Activated naive CD4-positive, alpha-beta T cell treated with anti-CD3 and anti-CD28 coated beads, Interleukin-2, amount 10 ng/mL, durations not matched to agents 7 days and 5 days (primary cell): ENCODE results near the gene IL12B.
"Not testable (repeated sequence)": the region's sequence is repeated elsewhere in the genome, so short reads cannot be mapped to it uniquely, and the experiment has no call there.

ENCODE experiments used
- CTCF ChIA-PET: fragments of 350-600 bp; sonication (Branson Sonifier 250); formaldehyde crosslinking; loops from one replicate; lab custom pipeline; 2021; ENCODE audit warnings: antibody characterized with exemption; lab: Charles Lee
- DNase-seq: peaks from one replicate; pipeline ENCODE4 v3.0.0-alpha.2; 2020
- H3K27ac Mint-ChIP-seq: one replicate; pipeline ENCODE4 v1.8.0; 2021; ENCODE audit warnings: mild to moderate bottlenecking, moderate library complexity, mixed read lengths
- H3K27me3 Mint-ChIP-seq: one replicate; pipeline ENCODE4 v1.8.0; 2021; ENCODE audit warnings: mild to moderate bottlenecking, mixed read lengths
- H3K36me3 Mint-ChIP-seq: one replicate; pipeline ENCODE4 v1.8.0; 2021; ENCODE audit warnings: mixed read lengths
- H3K4me1 Mint-ChIP-seq: one replicate; pipeline ENCODE4 v1.8.0; 2021; ENCODE audit warnings: mixed read lengths
- H3K4me3 Mint-ChIP-seq: one replicate; pipeline ENCODE4 v1.8.0; 2021; ENCODE audit warnings: mild to moderate bottlenecking, moderate library complexity, mixed read lengths
- H3K9me3 Mint-ChIP-seq: one replicate; pipeline ENCODE4 v1.8.0; 2021; ENCODE audit warnings: mixed read lengths

The IL12B gene

DNA sequence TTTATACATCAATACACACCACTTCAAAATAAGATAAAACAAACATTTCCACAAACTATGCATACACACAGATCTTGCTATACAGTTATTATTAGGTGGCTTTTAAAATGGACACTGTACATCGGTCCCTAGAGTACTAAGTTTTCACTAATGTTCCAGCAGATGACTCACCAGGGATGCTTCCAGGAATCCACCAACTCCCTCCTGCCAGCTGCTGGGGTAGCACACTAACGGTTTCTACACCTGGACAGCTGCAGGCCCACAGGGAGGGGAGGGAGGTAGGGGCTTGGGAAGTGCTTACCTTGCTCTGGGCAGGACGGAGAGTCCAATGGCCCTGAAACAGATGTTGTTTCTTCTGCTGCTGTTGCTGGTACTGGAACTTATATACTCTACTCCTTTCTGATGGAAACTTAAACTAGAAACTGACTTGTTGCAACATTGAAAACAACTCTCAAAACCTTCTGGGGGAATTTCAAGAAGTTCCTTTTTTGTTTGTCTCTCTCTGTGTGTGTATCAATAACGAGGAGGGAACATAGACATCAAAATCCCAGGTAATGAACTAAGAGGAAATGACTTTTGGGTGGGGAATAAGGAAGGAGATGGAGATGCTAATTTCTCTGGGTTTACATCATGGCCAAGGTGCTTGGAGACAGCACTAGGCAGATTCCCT lies at the start of gene IL12B:
Gene IL12B (minus strand): TSS at position 357 of the 670 bp plus-strand sequence. CDS start 3,705 bp downstream, outside the sequence.
- H3K36me3 Mint-ChIP-seq: peaks cover 1% of the 10 kb centered on the region
- peaks cover 6% of the 10 kb centered on the region for H3K9me3 Mint-ChIP-seq
- CTCF ChIA-PET: interaction anchor here (0.7 to 1.1 kb wide), 2 partner anchors 11 to 13 kb away, joined by 3 to 5 read pairs; no protein-coding TSS in a partner anchor
- peaks cover 39% of the 10 kb centered on the region for H3K27me3 Mint-ChIP-seq
- H3K4me1 Mint-ChIP-seq: peaks cover 42% of the 10 kb centered on the region
- no peak for DNase-seq
- no peak within 1 kb of the TSS for H3K27ac Mint-ChIP-seq
- peak within 1 kb of the TSS; percentile 67 for H3K4me3 Mint-ChIP-seq

GRCh38 chr5:159377653-159378052 lies 47.4 kb upstream of the IL12B start:
- H3K36me3 Mint-ChIP-seq: peaks cover 34% of the 10 kb centered on the region
- no peak overlapping the region for H3K27ac Mint-ChIP-seq
- CTCF ChIA-PET: no interaction called here
- no peak overlapping the region for H3K4me3 Mint-ChIP-seq
- peaks cover 43% of the 10 kb centered on the region for H3K27me3 Mint-ChIP-seq
- H3K9me3 Mint-ChIP-seq: peaks cover 56% of the 10 kb centered on the region
- H3K4me1 Mint-ChIP-seq: no peaks in the 10 kb centered on the region
- DNase-seq: no peak

DNA sequence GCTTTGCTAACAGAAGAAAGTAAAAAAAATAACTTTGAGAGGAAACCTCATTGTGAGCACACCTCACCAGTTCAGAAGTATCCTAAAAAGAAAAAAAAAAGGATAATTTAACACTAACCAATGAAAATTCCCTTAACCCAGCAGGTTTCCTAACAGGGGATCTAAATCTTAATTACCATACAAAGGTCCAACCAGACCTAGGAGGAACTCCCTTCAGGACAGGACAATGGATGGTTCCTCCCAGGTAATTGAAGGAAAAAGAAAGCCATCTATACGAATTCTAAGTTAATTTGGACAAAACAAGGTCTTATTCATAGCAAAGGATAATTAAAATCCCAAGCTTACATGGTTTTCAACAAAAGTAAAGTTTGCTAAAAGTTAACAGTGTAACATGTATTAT lies 37.6 kb upstream of the IL12B start:
- H3K9me3 Mint-ChIP-seq, CTCF ChIA-PET, H3K4me1 Mint-ChIP-seq, H3K4me3 Mint-ChIP-seq, H3K36me3 Mint-ChIP-seq, H3K27ac Mint-ChIP-seq, DNase-seq: not testable (repeated sequence)
- peaks cover 18% of the 10 kb centered on the region for H3K27me3 Mint-ChIP-seq

- H3K4me1 Mint-ChIP-seq, H3K36me3 Mint-ChIP-seq, H3K4me3 Mint-ChIP-seq, DNase-seq, CTCF ChIA-PET, H3K9me3 Mint-ChIP-seq, H3K27ac Mint-ChIP-seq: not testable (repeated sequence)
- H3K27me3 Mint-ChIP-seq: peaks cover 18% of the 10 kb centered on the region
Measured at GRCh38 chr5:159366776-159367175, 36.5 kb upstream of the IL12B start.

DNA sequence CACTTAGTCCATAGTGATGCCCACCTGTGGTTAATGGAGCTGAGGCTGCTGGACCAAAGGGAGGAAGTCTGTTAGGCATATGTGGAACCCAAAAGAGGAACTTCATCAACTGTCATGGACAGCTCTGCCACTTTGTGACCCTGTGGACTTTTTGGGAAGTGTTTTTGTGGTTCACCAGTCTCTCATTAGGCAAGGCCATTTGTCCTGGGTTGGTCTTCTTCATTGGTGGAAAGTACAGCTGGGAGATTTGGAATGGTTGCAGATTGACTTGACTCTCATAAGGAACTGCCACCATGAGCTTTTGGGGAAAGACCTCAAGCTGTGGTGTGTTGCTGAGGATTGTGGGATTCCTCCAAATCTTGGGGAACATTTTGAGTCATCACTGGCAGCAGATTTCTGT lies 31.9 kb upstream of the IL12B start:
- no peak overlapping the region for H3K4me3 Mint-ChIP-seq
- CTCF ChIA-PET: no interaction called here
- H3K36me3 Mint-ChIP-seq: peaks cover 12% of the 10 kb centered on the region
- H3K9me3 Mint-ChIP-seq: peaks cover 2% of the 10 kb centered on the region
- peaks cover 18% of the 10 kb centered on the region for H3K4me1 Mint-ChIP-seq
- no peak for DNase-seq
- H3K27ac Mint-ChIP-seq: no peak overlapping the region
- peaks cover 9% of the 10 kb centered on the region for H3K27me3 Mint-ChIP-seq

GRCh38 chr5:159359871-159360270 lies 29.6 kb upstream of the IL12B start:
- not testable (repeated sequence) for H3K4me3 Mint-ChIP-seq, H3K27ac Mint-ChIP-seq, H3K36me3 Mint-ChIP-seq, H3K27me3 Mint-ChIP-seq, H3K9me3 Mint-ChIP-seq, DNase-seq
- H3K4me1 Mint-ChIP-seq: peaks cover 13% of the 10 kb centered on the region
- CTCF ChIA-PET: interaction anchor here (0.6 kb wide), 2 partner anchors 258 to 334 kb away, joined by 3 to 4 read pairs; no protein-coding TSS in a partner anchor

- no peak overlapping the region for H3K4me3 Mint-ChIP-seq
- peaks cover 13% of the 10 kb centered on the region for H3K4me1 Mint-ChIP-seq
- H3K27me3 Mint-ChIP-seq: peaks cover 10% of the 10 kb centered on the region
- no peak overlapping the region for H3K27ac Mint-ChIP-seq
- no peak for DNase-seq
- peaks cover 2% of the 10 kb centered on the region for H3K9me3 Mint-ChIP-seq
- H3K36me3 Mint-ChIP-seq: peaks cover 8% of the 10 kb centered on the region
- CTCF ChIA-PET: interaction anchor here (0.6 kb wide), 1 partner anchor 333 kb away, joined by 4 read pairs; no protein-coding TSS in a partner anchor
Measured at GRCh38 chr5:159359408-159359807, 29.1 kb upstream of the IL12B start.

DNA sequence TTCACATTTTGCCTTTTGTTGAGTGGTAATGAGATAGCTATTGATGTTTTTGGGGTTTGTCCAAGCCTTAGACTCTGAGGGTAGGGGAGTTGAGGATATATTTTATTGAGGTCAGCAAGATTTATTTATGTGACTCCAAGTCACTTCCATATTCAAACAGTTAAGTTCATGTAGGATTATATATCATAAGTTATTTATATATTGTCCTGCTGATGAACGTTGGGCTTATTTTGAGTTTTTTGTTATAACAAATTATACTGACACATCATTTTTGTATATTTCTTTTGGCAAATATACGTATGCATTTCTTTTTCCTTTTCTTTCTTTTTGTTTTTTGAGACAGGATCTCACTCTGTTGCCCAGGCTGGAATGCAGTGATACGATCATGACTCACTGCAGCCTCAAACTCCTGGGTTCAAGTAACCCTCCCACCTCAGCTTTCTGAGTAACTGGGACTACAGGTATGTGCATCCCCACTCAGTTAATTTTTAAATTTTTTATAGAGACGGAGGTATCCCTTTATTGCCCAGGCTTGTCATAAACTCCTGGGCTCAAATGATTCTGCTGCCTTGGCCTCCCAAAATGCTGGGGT lies 23.5 kb upstream of the IL12B start:
- H3K27ac Mint-ChIP-seq: no peak overlapping the region
- H3K36me3 Mint-ChIP-seq: peaks cover 10% of the 10 kb centered on the region
- CTCF ChIA-PET: no interaction called here
- peaks cover 6% of the 10 kb centered on the region for H3K4me1 Mint-ChIP-seq
- peaks cover 37% of the 10 kb centered on the region for H3K27me3 Mint-ChIP-seq
- DNase-seq: no peak
- peaks cover 4% of the 10 kb centered on the region for H3K9me3 Mint-ChIP-seq
- no peak overlapping the region for H3K4me3 Mint-ChIP-seq

DNA sequence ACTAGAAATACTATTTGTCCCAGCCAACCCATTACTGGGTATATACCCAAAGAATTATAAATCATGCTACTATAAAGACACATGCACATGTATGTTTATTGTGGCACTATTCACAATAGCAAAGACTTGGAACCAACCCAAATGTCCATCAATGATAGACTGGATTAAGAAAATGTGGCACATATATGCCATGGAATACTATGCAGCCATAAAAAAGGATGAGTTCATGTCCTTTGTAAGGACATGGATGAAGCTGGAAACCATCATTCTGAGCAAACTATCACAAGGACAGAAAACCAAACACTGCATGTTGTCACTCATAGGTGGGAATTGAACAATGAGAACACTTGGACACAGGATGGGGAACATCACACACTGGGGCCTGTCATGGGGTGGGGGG lies 20.4 kb upstream of the IL12B start:
- H3K36me3 Mint-ChIP-seq, H3K4me1 Mint-ChIP-seq, H3K4me3 Mint-ChIP-seq, H3K27ac Mint-ChIP-seq, H3K9me3 Mint-ChIP-seq, DNase-seq, CTCF ChIA-PET: not testable (repeated sequence)
- peaks cover 42% of the 10 kb centered on the region for H3K27me3 Mint-ChIP-seq

- CTCF ChIA-PET, H3K4me3 Mint-ChIP-seq, H3K36me3 Mint-ChIP-seq, DNase-seq, H3K9me3 Mint-ChIP-seq, H3K4me1 Mint-ChIP-seq, H3K27ac Mint-ChIP-seq: not testable (repeated sequence)
- peaks cover 46% of the 10 kb centered on the region for H3K27me3 Mint-ChIP-seq
Measured at GRCh38 chr5:159350216-159350615, 19.9 kb upstream of the IL12B start.

DNA sequence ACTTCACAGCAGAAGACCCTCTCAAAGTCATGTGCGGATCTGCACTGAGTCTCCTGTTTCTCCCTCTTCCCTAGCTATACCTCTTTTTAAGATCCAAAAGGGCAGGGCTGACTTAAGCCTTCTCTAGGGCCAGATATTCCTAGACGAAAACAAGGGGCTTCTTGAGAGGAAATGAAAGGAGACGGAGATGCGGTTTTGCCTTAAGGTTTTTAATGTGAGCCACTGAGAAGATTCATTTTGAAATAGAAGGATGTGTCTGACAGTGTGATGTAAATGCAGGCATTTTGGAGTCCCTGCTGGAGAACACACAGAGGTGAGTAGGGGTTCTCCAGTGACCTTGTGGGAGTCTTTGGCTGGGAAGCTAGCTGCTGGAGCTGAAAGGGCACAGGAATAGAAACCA lies 15.6 kb upstream of the IL12B start:
- peaks cover 28% of the 10 kb centered on the region for H3K27me3 Mint-ChIP-seq
- peaks cover 27% of the 10 kb centered on the region for H3K36me3 Mint-ChIP-seq
- peaks cover 29% of the 10 kb centered on the region for H3K9me3 Mint-ChIP-seq
- CTCF ChIA-PET: interaction anchor here (1.3 kb wide), 1 partner anchor 12 kb away, joined by 4 read pairs; no protein-coding TSS in a partner anchor
- no peak overlapping the region for H3K27ac Mint-ChIP-seq
- H3K4me3 Mint-ChIP-seq: no peak overlapping the region
- DNase-seq: no peak
- peaks cover 37% of the 10 kb centered on the region for H3K4me1 Mint-ChIP-seq

DNA sequence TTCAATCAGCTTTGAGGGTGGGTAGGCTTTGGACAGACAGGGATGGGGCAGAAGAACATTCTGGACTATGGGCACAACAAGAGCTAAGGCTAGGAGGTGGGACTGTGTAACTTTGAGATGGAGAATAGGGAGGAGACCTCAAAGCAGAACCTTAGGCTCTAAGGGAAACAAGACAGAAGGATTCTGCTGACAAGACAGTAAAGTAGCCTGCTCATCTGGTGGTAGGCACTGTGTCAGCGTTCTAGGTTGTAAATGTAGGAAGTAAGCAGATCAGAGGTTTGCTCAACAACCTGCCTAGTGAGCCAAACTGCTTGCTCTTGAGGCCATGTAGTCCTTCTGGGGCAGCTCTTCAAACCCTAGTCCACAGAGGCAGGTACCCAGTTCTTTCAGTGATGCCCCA lies 15.0 kb upstream of the IL12B start:
- peaks cover 30% of the 10 kb centered on the region for H3K36me3 Mint-ChIP-seq
- no peak overlapping the region for H3K27ac Mint-ChIP-seq
- H3K27me3 Mint-ChIP-seq: peaks cover 27% of the 10 kb centered on the region
- H3K4me1 Mint-ChIP-seq: peaks cover 41% of the 10 kb centered on the region
- no peak overlapping the region for H3K4me3 Mint-ChIP-seq
- peaks cover 32% of the 10 kb centered on the region for H3K9me3 Mint-ChIP-seq
- CTCF ChIA-PET: interaction anchor here (1.3 kb wide), 1 partner anchor 11 kb away, joined by 4 read pairs; no protein-coding TSS in a partner anchor
- DNase-seq: no peak

DNA sequence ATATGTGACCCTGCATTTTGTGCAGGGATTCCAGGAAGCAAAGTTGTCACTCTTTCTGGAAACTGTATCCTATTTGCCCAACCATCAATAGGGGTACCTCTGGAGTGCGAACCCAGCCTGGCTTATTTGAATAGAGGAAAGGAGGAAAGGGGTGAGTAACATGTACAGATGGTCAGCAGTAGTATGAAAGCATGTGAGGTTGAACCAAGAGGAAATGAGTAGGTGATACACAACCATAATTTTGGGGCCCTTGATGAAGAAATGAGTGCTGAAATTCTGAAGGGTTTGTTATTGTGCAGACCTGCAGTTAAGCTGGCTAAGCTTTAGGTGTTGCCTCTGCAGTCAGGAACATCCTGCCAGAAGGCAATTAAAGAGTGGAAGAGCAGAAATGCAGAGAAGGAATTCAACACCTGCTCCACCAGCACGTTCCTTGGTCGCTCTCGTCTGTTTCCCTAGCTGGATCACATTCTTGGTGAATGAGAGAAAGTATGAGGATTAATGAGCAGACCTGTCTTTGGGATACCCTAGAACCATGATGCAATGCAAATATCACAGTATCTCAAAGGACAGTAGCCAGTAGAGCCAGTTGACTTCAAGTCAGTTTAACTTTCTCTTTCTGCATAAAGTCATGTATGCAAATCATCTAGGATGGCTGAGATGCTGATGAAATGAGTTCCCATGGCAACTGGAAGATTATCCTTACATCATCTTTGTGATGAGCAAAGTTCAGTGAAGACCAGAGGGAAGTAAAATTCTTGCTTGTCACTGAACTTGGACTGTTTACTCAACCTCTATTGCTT lies 13.2 kb upstream of the IL12B start:
- Mint-ChIP-seq H3K27me3 (peaks cover 24% of the 10 kb centered on the region), H3K36me3 (peaks cover 34% of the 10 kb centered on the region), H3K4me1 (peaks cover 52% of the 10 kb centered on the region), H3K9me3 (peaks cover 33% of the 10 kb centered on the region), H3K4me3 (no peak overlapping the region), H3K27ac (no peak overlapping the region)
- DNase-seq: no peak
- CTCF ChIA-PET: no interaction called here

DNA sequence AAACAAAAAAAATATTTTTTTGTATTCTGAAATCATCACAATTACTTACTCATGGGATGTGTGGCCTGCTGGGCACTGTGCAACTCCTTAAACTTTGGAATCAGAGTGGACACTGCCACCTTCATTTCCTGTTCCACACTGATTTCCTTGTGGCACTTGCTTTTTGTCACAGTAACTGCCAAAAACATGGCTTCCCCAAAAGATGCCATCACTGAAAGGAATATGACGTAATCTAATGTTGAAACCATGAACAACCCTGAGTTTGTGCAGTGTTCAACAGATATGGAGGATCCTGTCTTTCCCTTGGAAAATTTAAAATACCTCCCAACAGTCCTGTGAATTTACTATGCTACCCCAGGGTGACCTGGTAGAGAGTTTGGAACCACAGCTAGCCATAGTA lies 12.6 kb upstream of the IL12B start:
- peaks cover 59% of the 10 kb centered on the region for H3K4me1 Mint-ChIP-seq
- peaks cover 38% of the 10 kb centered on the region for H3K36me3 Mint-ChIP-seq
- no peak for DNase-seq
- CTCF ChIA-PET: no interaction called here
- no peak overlapping the region for H3K27ac Mint-ChIP-seq
- peaks cover 33% of the 10 kb centered on the region for H3K9me3 Mint-ChIP-seq
- H3K27me3 Mint-ChIP-seq: peaks cover 24% of the 10 kb centered on the region
- H3K4me3 Mint-ChIP-seq: no peak overlapping the region
